Eye (tissue), 1 donor: Measurements from ENCODE around the gene SLC41A1.

Experiments
- DNase-seq: peaks from one replicate; pipeline ENCODE4 v3.0.0-alpha.2; 2015

SLC41A1 gene

GRCh38 chr1:205750138-205751035 lies 62.6 kb downstream of the SLC41A1 start, which contains the start of gene NUCKS1:
Gene NUCKS1, minus strand, starts transcription at chr1:205750182. Its CDS starts 209 bp downstream, at chr1:205749973.
- DNase-seq: peak; percentile 100

GRCh38 chr1:205749234-205750137 lies 63.5 kb downstream of the SLC41A1 start:
- peak; percentile 96 for DNase-seq

GRCh38 chr1:205748403-205749233 lies 64.4 kb downstream of the SLC41A1 start:
- DNase-seq: no peak

- DNase-seq: no peak
Observed at GRCh38 chr1:205746757-205747412, 66.1 kb downstream of the SLC41A1 start.

- DNase-seq: no peak
Observed at GRCh38 chr1:205744403-205744802, 68.6 kb downstream of the SLC41A1 start.

- DNase-seq: no peak
Observed at GRCh38 chr1:205743977-205744376, 69.0 kb downstream of the SLC41A1 start.

- DNase-seq: no peak
Observed at GRCh38 chr1:205741681-205742080, 71.3 kb downstream of the SLC41A1 start.

GRCh38 chr1:205739348-205740160 lies 73.4 kb downstream of the SLC41A1 start:
- DNase-seq: no peak
